Regular cardiac myocyte (primary cell): ENCODE data around the gene ZNF177. TPM values are rescaled to one million over a fixed set of nuclear protein-coding genes. Genes with fewer than 3 reads are reported as not detected.

Experiments
- total RNA-seq: library from RNA; depleted of rRNA; stranded (reverse); fragments of >200 nt; gene quantifications from 2 replicates; pipeline ENCODE4 v1.2.3, GENCODE V29; 2014

ZNF177 gene
- 0.77 and 1.7 TPM in 2 replicates for total RNA-seq

DNA sequence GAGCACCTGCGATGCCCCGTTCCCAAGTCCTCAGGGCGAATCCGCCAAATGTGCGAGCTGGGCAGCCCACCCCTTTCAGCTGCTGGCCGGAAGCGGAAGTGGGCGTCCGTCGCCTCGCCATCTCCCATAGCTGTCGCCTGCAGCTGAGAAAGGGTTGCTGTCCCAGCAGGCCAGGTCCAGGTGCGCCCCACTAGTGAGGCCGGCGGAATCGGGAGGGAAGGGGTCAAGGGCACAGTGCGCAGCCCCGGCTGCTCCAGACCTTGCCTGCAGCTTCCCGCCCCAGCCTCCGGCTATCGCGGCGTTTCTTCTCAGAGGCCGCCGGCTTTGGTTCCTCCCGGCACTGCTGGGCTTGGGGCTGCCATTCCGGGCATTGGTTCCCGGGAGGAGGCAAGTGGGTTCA lies at the start of gene ZNF177:
Gene ZNF177, plus strand, starts transcription at position 109 of the 400 bp plus-strand sequence. CDS start 15,299 bp downstream, outside the sequence.

DNA sequence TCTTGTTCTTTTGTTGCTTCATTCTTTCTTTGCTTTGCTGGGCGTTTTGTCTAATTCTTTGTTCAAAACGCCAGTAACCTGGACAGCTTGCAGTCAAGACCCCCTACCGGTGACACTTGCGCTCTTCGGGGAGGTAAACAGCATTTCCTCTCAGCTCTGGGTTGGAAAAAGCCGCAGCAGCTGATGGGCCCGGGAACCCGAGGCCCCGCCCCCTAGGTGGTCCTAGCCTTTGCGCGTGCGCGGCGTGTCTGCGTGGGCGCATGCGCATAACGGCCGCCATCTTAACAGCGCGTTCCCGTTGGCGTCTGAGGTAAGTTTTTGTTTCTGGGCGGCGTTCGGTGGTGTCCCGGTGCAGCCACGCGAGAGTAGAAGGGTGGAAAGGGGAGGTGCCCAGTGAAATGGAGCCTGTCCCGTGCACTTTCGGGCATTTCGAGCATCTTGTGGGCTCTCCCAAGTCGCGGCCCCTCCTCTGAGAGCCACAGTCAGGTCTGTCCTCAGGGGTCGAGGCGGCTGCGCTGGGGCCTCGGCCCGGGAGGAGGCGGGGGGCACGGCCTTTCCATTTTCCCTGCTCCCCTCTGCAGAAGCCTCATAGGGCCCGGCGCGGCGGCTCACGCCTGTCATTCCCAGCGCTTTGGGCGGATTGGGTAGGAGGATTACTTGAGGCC lies 38.8 kb upstream of the ZNF177 start, which contains the start of gene ZNF559:
Gene ZNF559, plus strand, starts transcription at position 261 of the 665 bp plus-strand sequence. CDS start 14,371 bp downstream, outside the sequence.

Other genes with a start within 250 kb of the ZNF177 start
- not detected in 2 replicates for gene OR7G1, start 247.2 kb upstream of the ZNF177 start, total RNA-seq
- not detected in 2 replicates for gene OR7G3, start 236.1 kb upstream of the ZNF177 start, total RNA-seq
- gene ZNF317, start 222.6 kb upstream of the ZNF177 start, total RNA-seq = 13.2 and 14.4 TPM in 2 replicates
- gene OR7D2, start 184.0 kb upstream of the ZNF177 start, total RNA-seq = not detected in 2 replicates
- not detected in 2 replicates for gene OR7D4, start 143.4 kb upstream of the ZNF177 start, total RNA-seq
- not detected in 2 replicates for gene OR7E24, start 112.1 kb upstream of the ZNF177 start, total RNA-seq
- 15.1 and 21.7 TPM in 2 replicates for gene ZNF699, start 53.2 kb upstream of the ZNF177 start, total RNA-seq
- 11.5 and 12.7 TPM in 2 replicates for gene ZNF559, start 38.8 kb upstream of the ZNF177 start, total RNA-seq
- gene ZNF266, start 72.6 kb downstream of the ZNF177 start, total RNA-seq = 7.3 and 9.9 TPM in 2 replicates
- gene ZNF560, start 135.6 kb downstream of the ZNF177 start, total RNA-seq = 2.7 and 3.4 TPM in 2 replicates
- 19.4 and 29.9 TPM in 2 replicates for gene ZNF426, start 175.6 kb downstream of the ZNF177 start, total RNA-seq
- gene ZNF121, start 221.5 kb downstream of the ZNF177 start, total RNA-seq = 44.5 and 67.1 TPM in 2 replicates